ENCODE measurements around the gene FAM118A.
"Not testable (repeated sequence)": the region's sequence is repeated elsewhere in the genome, so short reads cannot be mapped to it uniquely, and the experiment has no call there.

Gene FAM118A

GRCh38 chr22:45349916-45350315 lies 40.2 kb downstream of the FAM118A start:
- H3K4me3 ChIP-seq (ENCODE audit: low read depth, low read length): no peak overlapping the region
- no peak for DNase-seq (ENCODE audit: low read depth)

- DNase-seq (ENCODE audit: low read depth): no peak
- no peak overlapping the region for H3K4me3 ChIP-seq (ENCODE audit: low read depth, low read length)
These were observed 42.2 kb downstream of the FAM118A start for GRCh38 chr22:45351956-45352355.

- not testable (repeated sequence) for H3K4me3 ChIP-seq (ENCODE audit: low read depth, low read length); DNase-seq (ENCODE audit: low read depth)
These were observed 43.0 kb downstream of the FAM118A start for GRCh38 chr22:45352757-45353156.

- no peak for DNase-seq (ENCODE audit: low read depth)
- no peak overlapping the region for H3K4me3 ChIP-seq (ENCODE audit: low read depth, low read length)
These were observed 44.1 kb downstream of the FAM118A start for GRCh38 chr22:45353786-45354185.

GRCh38 chr22:45357490-45357889 lies 47.8 kb downstream of the FAM118A start:
- no peak overlapping the region for H3K4me3 ChIP-seq (ENCODE audit: low read depth, low read length)
- no peak for DNase-seq (ENCODE audit: low read depth)

- peak; percentile 22 for DNase-seq (ENCODE audit: low read depth)
- H3K4me3 ChIP-seq (ENCODE audit: low read depth, low read length): no peak overlapping the region
These were observed 48.4 kb downstream of the FAM118A start for GRCh38 chr22:45358127-45358526.

GRCh38 chr22:45359627-45360026 lies 49.9 kb downstream of the FAM118A start:
- no peak overlapping the region for H3K4me3 ChIP-seq (ENCODE audit: low read depth, low read length)
- DNase-seq (ENCODE audit: low read depth): no peak

GRCh38 chr22:45366713-45367112 lies 57.0 kb downstream of the FAM118A start:
- H3K4me3 ChIP-seq (ENCODE audit: low read depth, low read length): no peak overlapping the region
- DNase-seq (ENCODE audit: low read depth): no peak

- not testable (repeated sequence) for H3K4me3 ChIP-seq (ENCODE audit: low read depth, low read length); DNase-seq (ENCODE audit: low read depth)
These were observed 63.9 kb downstream of the FAM118A start for GRCh38 chr22:45373592-45373991.

GRCh38 chr22:45376009-45376408 lies 66.3 kb downstream of the FAM118A start:
- H3K4me3 ChIP-seq (ENCODE audit: low read depth, low read length): no peak overlapping the region
- no peak for DNase-seq (ENCODE audit: low read depth)

- no peak for DNase-seq (ENCODE audit: low read depth)
These were observed 67.0 kb downstream of the FAM118A start for GRCh38 chr22:45376703-45377102.

GRCh38 chr22:45381348-45381747 lies 71.6 kb downstream of the FAM118A start:
- no peak overlapping the region for H3K4me3 ChIP-seq (ENCODE audit: low read depth, low read length)
- DNase-seq (ENCODE audit: low read depth): no peak

More at GRCh38 chr22:45376703-45377102, 67.0 kb downstream of the FAM118A start:
- no peak overlapping the region for H3K4me3 ChIP-seq (ENCODE audit: low read depth, low read length)

- H3K4me3 ChIP-seq (ENCODE audit: low read depth, low read length): no peak overlapping the region
- DNase-seq (ENCODE audit: low read depth): no peak
These were observed 79.8 kb downstream of the FAM118A start for GRCh38 chr22:45389546-45389945.
